ENCODE measurements around the gene PARVA.
A peak's percentile ranks its signal among the peaks of the same experiment; 100 is the strongest.

Gene PARVA

GRCh38 chr11:12546660-12547059 lies 169.3 kb downstream of the PARVA start:
- DNase-seq (ENCODE audit: low spot score), result no peak

- no peak for DNase-seq (ENCODE audit: low spot score)
These were observed 170.7 kb downstream of the PARVA start for GRCh38 chr11:12547953-12548650.

- DNase-seq (ENCODE audit: low spot score), result peak; percentile 57
These were observed 175.3 kb downstream of the PARVA start for GRCh38 chr11:12552692-12553091.

GRCh38 chr11:12554122-12554521 lies 176.8 kb downstream of the PARVA start:
- DNase-seq (ENCODE audit: low spot score), result no peak

- no peak for DNase-seq (ENCODE audit: low spot score)
These were observed 178.8 kb downstream of the PARVA start for GRCh38 chr11:12556155-12556554.

- peak; percentile 82 for DNase-seq (ENCODE audit: low spot score)
These were observed 179.5 kb downstream of the PARVA start for GRCh38 chr11:12556788-12557384.

- DNase-seq (ENCODE audit: low spot score), result no peak
These were observed 181.6 kb downstream of the PARVA start for GRCh38 chr11:12559011-12559410.

GRCh38 chr11:12560362-12560761 lies 183.0 kb downstream of the PARVA start:
- DNase-seq (ENCODE audit: low spot score), result no peak

- no peak for DNase-seq (ENCODE audit: low spot score)
These were observed 183.5 kb downstream of the PARVA start for GRCh38 chr11:12560861-12561260.

GRCh38 chr11:12564012-12564411 lies 186.6 kb downstream of the PARVA start:
- DNase-seq (ENCODE audit: low spot score), result no peak

- no peak for DNase-seq (ENCODE audit: low spot score)
These were observed 188.0 kb downstream of the PARVA start for GRCh38 chr11:12565406-12565805.

- DNase-seq (ENCODE audit: low spot score), result no peak
These were observed 190.5 kb downstream of the PARVA start for GRCh38 chr11:12567746-12568460.

- DNase-seq (ENCODE audit: low spot score), result no peak
These were observed 192.4 kb downstream of the PARVA start for GRCh38 chr11:12569499-12570425.

GRCh38 chr11:12573707-12574485 lies 196.5 kb downstream of the PARVA start:
- no peak for DNase-seq (ENCODE audit: low spot score)

- no peak for DNase-seq (ENCODE audit: low spot score)
These were observed 200.6 kb downstream of the PARVA start for GRCh38 chr11:12577725-12578644.

GRCh38 chr11:12581416-12581815 lies 204.0 kb downstream of the PARVA start:
- DNase-seq (ENCODE audit: low spot score), result no peak

GRCh38 chr11:12581923-12582322 lies 204.6 kb downstream of the PARVA start:
- DNase-seq (ENCODE audit: low spot score), result peak; percentile 57
